Measurements from ENCODE around the gene MPDZ. TPM values are rescaled to one million over a fixed set of nuclear protein-coding genes. Genes with fewer than 3 reads are reported as not detected.

MPDZ gene
- total RNA-seq, 1 experiment from 2014 or later, result 0.12 TPM

GRCh38 chr9:13278368-13279246 lies 885 bp downstream of the MPDZ start:
- intact Hi-C loops (cut with micrococcal nuclease), result no loop called here
- H2AFZ ChIP-seq (ENCODE audit: low read depth, low read length, poor library complexity, severe bottlenecking), result no peak overlapping the region
- no peaks in the 10 kb centered on the region for H3K36me3 ChIP-seq (ENCODE audit: control insufficient read depth in 1 of 2, insufficient read depth in 2 of 2, low read length in 2 of 2)
- DNase-seq (ENCODE audit: low read depth, low spot score) (no peak), ATAC-seq (no peak)
- ChIA-PET CTCF (no interaction called here), POLR2A (no interaction called here), RAD21 (ENCODE audit: low non-redundant PET in 1 of 2, low total read pairs in 2 of 2, uncharacterized antibody in 2 of 2, unreplicated experiment in 2 of 2) (no interaction called here)
- no peak overlapping the region for H3K9ac ChIP-seq (ENCODE audit: low read length)
- no peak overlapping the region for H3K4me3 ChIP-seq (replicated peaks in 1 of 2; ENCODE audit: low read depth in 1 of 2, low read length in 2 of 2)
- no peaks in the 10 kb centered on the region for H3K9me3 ChIP-seq (ENCODE audit: control insufficient read depth in 1 of 2, insufficient read depth in 1 of 2, low read depth in 1 of 2, low read length in 2 of 2)
- H3K79me2 ChIP-seq (ENCODE audit: insufficient read depth, low read length), result no peaks in the 10 kb centered on the region
- no peak overlapping the region for H3K4me2 ChIP-seq (ENCODE audit: low read length)
- no peak overlapping the region for H3K27ac ChIP-seq (ENCODE audit: low read depth, low read length)
- H4K20me1 ChIP-seq (ENCODE audit: insufficient read depth), result no peaks in the 10 kb centered on the region
- H3K9me2 ChIP-seq (ENCODE audit: insufficient read depth), result no peaks in the 10 kb centered on the region
- H3K4me1 ChIP-seq (ENCODE audit: control insufficient read depth in 1 of 2, insufficient read depth in 2 of 2, low read length in 2 of 2), result no peaks in the 10 kb centered on the region
- TF ChIP-seq CTCF (IDR thresholded peaks at IDR 0.05 in 2 of 3, conservative IDR thresholded peaks at IDR 0.05 in 1 of 3; ENCODE audit: borderline replicate concordance in 1 of 3, insufficient read depth in 1 of 3, low read depth in 2 of 3, low read length in 2 of 3) (no peak), MAX (IDR thresholded peaks at IDR 0.05) (no peak), EGR1 (IDR thresholded peaks at IDR 0.05; ENCODE audit: low read depth) (no peak), ZFX (IDR thresholded peaks at IDR 0.05) (no peak), TCF7L2 (IDR thresholded peaks at IDR 0.05; ENCODE audit: borderline replicate concordance, extremely low read depth, insufficient read depth, insufficient read length) (no peak)
- no peaks in the 10 kb centered on the region for H3K27me3 ChIP-seq (ENCODE audit: insufficient read depth, low read length)
- BruUV-seq (replicated peaks), result no TSS peak

DNA sequence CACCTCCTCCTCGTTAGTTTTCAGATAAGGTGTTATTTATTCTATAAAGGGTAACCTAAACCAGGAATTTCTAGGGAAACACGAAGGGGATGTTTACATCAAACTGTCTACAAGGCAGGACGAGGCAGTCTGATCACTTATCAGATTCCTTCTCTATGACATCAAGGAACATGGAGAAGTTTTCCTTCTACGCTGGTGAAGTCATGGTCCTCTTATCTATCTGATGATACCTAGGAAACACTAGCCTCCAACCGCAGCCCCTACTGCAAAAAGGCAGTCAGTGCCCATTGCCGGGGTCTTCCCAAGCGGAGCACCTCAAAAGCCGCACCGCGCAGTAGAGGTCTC lies 1.5 kb downstream of the MPDZ start:
- Histone ChIP-seq H3K36me3 (ENCODE audit: control insufficient read depth in 1 of 2, insufficient read depth in 2 of 2, low read length in 2 of 2) (no peaks in the 10 kb centered on the region), H3K4me2 (ENCODE audit: low read length) (no peak overlapping the region), H3K27me3 (ENCODE audit: insufficient read depth, low read length) (no peaks in the 10 kb centered on the region), H3K27ac (ENCODE audit: low read depth, low read length) (no peak overlapping the region), H2AFZ (ENCODE audit: low read depth, low read length, poor library complexity, severe bottlenecking) (no peak overlapping the region), H3K9ac (ENCODE audit: low read length) (no peak overlapping the region), H3K9me2 (ENCODE audit: insufficient read depth) (no peaks in the 10 kb centered on the region), H3K4me1 (ENCODE audit: control insufficient read depth in 1 of 2, insufficient read depth in 2 of 2, low read length in 2 of 2) (no peaks in the 10 kb centered on the region), H3K9me3 (ENCODE audit: control insufficient read depth in 1 of 2, insufficient read depth in 1 of 2, low read depth in 1 of 2, low read length in 2 of 2) (no peaks in the 10 kb centered on the region), H3K79me2 (ENCODE audit: insufficient read depth, low read length) (no peaks in the 10 kb centered on the region), H3K4me3 (replicated peaks in 1 of 2; ENCODE audit: low read depth in 1 of 2, low read length in 2 of 2) (no peak overlapping the region), H4K20me1 (ENCODE audit: insufficient read depth) (no peaks in the 10 kb centered on the region)
- ChIA-PET POLR2A (no interaction called here), CTCF (no interaction called here), RAD21 (ENCODE audit: low non-redundant PET in 1 of 2, low total read pairs in 2 of 2, uncharacterized antibody in 2 of 2, unreplicated experiment in 2 of 2) (no interaction called here)
- intact Hi-C loops (cut with micrococcal nuclease), result no loop called here
- BruUV-seq (replicated peaks), result no TSS peak
- DNase-seq (ENCODE audit: low read depth, low spot score) (no peak), ATAC-seq (no peak)
- TF ChIP-seq EZH2phosphoT487 (IDR thresholded peaks at IDR 0.05; ENCODE audit: borderline replicate concordance) (no peak), ZFX (IDR thresholded peaks at IDR 0.05) (no peak), ZNF274 (IDR thresholded peaks at IDR 0.05; ENCODE audit: low read depth, low read length) (no peak), MAX (IDR thresholded peaks at IDR 0.05) (no peak), SP1 (IDR thresholded peaks at IDR 0.05; ENCODE audit: low read depth) (no peak), POLR2AphosphoS5 (IDR thresholded peaks at IDR 0.05; ENCODE audit: low read depth, low read length) (no peak), CEBPB (IDR thresholded peaks at IDR 0.05; ENCODE audit: low read depth) (no peak), POLR2A (IDR thresholded peaks at IDR 0.05; ENCODE audit: borderline replicate concordance, extremely low read depth, insufficient read depth, insufficient read length) (no peak), EZH2 (IDR thresholded peaks at IDR 0.05) (no peak), EGR1 (IDR thresholded peaks at IDR 0.05; ENCODE audit: low read depth) (no peak), REST (IDR thresholded peaks at IDR 0.05; ENCODE audit: low read depth) (no peak), RAD21 (IDR thresholded peaks at IDR 0.05; ENCODE audit: low read depth) (no peak), JUND (IDR thresholded peaks at IDR 0.05) (no peak)

All from HCT116 (cell line).